ENCODE data around the gene CTH.

GRCh38 chr1:70485624-70486023 lies 74.6 kb downstream of the CTH start:
- TF ChIP-seq CTCF (IDR thresholded peaks at IDR 0.05; ENCODE audit: low read depth, low read length, missing input control): no peak
- no peak for TF ChIP-seq TAF1 (conservative IDR thresholded peaks at IDR 0.05)
- TF ChIP-seq RAD21 (IDR thresholded peaks at IDR 0.05): no peak

All from liver (tissue), 3 donors.